ENCODE results near the gene NDUFV1.
A peak's percentile ranks its signal among the peaks of the same experiment; 100 is the strongest.
"Not testable (repeated sequence)": the region's sequence is repeated elsewhere in the genome, so short reads cannot be mapped to it uniquely, and the experiment has no call there.

NDUFV1 gene

DNA sequence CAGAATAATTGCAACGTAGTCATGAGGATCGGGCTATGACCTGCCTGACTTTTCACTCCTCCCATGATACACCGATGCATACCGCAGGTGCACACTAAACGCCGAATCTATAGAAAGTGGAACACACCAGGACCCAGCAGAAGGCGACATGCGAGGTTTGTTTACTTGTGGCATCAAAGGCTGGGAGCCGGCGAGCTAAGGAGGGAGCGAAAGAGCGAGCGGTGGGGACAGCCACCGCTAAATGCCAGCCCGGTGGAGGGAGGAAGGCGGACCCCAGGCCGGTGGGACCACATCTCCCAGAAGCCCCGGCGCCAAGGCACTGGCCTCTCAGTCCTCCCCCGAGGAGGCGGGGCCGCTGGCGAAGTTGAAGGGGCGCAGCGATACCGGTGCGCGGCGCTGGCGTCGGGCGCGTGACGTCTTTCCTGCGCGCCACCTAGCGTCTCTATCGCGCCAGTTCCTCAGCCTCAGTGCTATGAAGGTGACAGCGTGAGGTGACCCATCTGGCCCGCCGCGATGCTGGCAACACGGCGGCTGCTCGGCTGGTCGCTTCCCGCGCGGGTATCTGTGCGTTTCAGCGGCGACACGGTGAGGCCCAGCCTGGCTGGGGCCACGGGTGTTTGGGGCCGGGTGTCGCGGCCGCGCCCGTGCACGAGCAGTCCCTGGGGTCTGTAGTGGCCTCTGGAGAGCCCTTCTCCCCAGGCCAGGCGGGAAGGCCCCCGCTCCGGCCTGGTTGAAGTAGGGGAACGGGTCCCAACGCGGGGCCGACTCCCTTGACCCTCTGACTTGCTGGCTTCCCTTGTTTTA, at the start of gene NDUFV1:
TSS of gene NDUFV1 (plus strand) at position 445 of the 804 bp plus-strand sequence. CDS start at position 514, 69 bp downstream.
- H3K4me3 ChIP-seq (ENCODE audit: low read depth in 1 of 5, low read length in 5 of 5), result peak within 1 kb of the TSS; percentile 86 to 99 (median 93)
- H3K27ac ChIP-seq (ENCODE audit: low read depth, low read length), result peak within 1 kb of the TSS; percentile 72
- H3K9ac ChIP-seq (ENCODE audit: low read length in 5 of 5), result peak within 1 kb of the TSS; percentile 84 to 97 (median 93)
- peaks cover 0 to 31% (median 30%) of the 10 kb centered on the region in 5 donors for H3K36me3 ChIP-seq (ENCODE audit: control insufficient read depth in 5 of 5, insufficient read depth in 5 of 5, low read length in 5 of 5)
- H3K27me3 ChIP-seq (ENCODE audit: control insufficient read depth in 5 of 5, insufficient read depth in 4 of 5, low read length in 5 of 5), result peaks cover 0 to 3% (median 0%) of the 10 kb centered on the region in 5 donors
- H3K4me1 ChIP-seq (ENCODE audit: control insufficient read depth in 5 of 5, insufficient read depth in 5 of 5, low read length in 5 of 5), result peaks cover 4 to 22% (median 21%) of the 10 kb centered on the region in 5 donors
- H3K9me3 ChIP-seq (ENCODE audit: control insufficient read depth in 5 of 5, low read length in 5 of 5), result no peaks in the 10 kb centered on the region

DNA sequence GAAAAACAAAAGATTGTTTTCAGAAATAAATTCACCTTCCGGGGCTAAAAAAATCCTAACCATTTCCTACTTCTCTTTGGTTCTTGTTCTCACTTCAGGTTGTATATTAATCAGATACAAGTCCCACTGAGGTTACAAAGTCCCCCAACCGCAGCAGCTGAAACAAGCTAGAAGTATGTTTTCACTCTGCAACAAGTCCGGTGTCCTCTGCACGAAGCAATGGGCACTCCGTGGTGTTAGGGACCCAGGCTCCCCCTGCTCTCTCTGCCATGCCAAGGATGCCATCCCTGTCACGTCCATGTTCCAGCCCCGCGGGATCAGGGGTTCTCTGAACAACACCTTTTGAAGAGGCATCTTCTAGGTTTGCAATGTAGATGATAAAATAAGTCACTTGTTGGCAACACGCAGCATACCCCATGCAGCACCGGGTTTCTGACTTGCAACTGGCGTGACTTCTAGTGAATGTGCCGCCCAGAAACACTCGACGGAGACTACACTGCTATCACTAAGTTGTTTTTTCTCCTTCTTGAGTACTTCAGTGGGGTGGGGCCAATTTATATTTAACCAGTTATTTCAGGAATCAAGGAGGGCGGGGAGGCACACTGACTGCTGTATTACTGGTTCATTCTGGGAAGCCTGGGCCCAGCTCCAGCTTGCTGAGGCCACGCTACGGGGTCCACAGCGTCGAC, 48.5 kb upstream of the NDUFV1 start:
- Histone ChIP-seq H3K4me1 (ENCODE audit: control insufficient read depth in 5 of 5, insufficient read depth in 5 of 5, low read length in 5 of 5) (peaks cover 0 to under 1% (median 0%) of the 10 kb centered on the region in 5 donors), H3K9me3 (ENCODE audit: control insufficient read depth in 5 of 5, low read length in 5 of 5) (no peaks in the 10 kb centered on the region), H3K36me3 (ENCODE audit: control insufficient read depth in 5 of 5, insufficient read depth in 5 of 5, low read length in 5 of 5) (no peaks in the 10 kb centered on the region), H3K4me3 (ENCODE audit: low read depth in 1 of 5, low read length in 5 of 5) (no peak overlapping the region), H3K27ac (ENCODE audit: low read depth, low read length) (no peak overlapping the region), H3K9ac (ENCODE audit: low read length in 5 of 5) (no peak overlapping the region), H3K27me3 (ENCODE audit: control insufficient read depth in 5 of 5, insufficient read depth in 4 of 5, low read length in 5 of 5) (peaks cover 0 to 11% (median 4%) of the 10 kb centered on the region in 5 donors)

DNA sequence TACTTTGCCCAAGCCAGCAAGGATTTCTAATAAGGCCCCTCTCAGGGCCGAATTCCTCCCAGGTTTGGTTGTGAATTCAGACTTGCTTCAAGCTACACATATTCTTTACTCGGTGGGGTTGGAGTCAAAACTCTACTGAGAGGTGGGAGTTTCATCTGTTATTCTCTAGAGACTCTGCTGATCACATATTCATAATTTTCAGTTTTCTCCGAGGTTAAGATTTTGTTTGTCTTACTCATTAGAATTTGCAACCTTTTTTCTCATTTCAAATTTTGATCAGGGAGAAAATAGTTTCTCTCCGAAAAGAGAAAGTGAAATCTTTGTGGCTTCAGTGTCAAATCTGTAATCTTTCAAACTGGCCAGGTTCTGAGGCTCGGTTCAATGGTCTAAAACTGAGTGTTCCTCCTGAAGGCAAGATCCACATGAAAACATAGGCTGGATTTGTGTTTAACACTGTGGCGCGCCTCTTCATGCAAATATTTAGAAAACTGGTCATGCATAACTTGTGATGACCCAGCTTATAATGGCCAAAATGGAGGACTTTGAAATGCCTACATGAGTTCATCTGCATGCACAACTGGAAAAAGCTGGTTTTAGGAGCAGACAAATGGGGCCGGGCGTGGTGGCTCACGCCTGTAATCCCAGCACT, 44.6 kb upstream of the NDUFV1 start:
- Histone ChIP-seq H3K27ac (ENCODE audit: low read depth, low read length) (no peak overlapping the region), H3K4me3 (ENCODE audit: low read depth in 1 of 5, low read length in 5 of 5) (no peak overlapping the region), H3K9ac (ENCODE audit: low read length in 5 of 5) (no peak overlapping the region), H3K4me1 (ENCODE audit: control insufficient read depth in 5 of 5, insufficient read depth in 5 of 5, low read length in 5 of 5) (peaks cover 0 to 9% (median 0%) of the 10 kb centered on the region in 5 donors), H3K9me3 (ENCODE audit: control insufficient read depth in 5 of 5, low read length in 5 of 5) (no peaks in the 10 kb centered on the region), H3K27me3 (ENCODE audit: control insufficient read depth in 5 of 5, insufficient read depth in 4 of 5, low read length in 5 of 5) (peaks cover 0 to 11% (median 4%) of the 10 kb centered on the region in 5 donors), H3K36me3 (ENCODE audit: control insufficient read depth in 5 of 5, insufficient read depth in 5 of 5, low read length in 5 of 5) (no peaks in the 10 kb centered on the region)

DNA sequence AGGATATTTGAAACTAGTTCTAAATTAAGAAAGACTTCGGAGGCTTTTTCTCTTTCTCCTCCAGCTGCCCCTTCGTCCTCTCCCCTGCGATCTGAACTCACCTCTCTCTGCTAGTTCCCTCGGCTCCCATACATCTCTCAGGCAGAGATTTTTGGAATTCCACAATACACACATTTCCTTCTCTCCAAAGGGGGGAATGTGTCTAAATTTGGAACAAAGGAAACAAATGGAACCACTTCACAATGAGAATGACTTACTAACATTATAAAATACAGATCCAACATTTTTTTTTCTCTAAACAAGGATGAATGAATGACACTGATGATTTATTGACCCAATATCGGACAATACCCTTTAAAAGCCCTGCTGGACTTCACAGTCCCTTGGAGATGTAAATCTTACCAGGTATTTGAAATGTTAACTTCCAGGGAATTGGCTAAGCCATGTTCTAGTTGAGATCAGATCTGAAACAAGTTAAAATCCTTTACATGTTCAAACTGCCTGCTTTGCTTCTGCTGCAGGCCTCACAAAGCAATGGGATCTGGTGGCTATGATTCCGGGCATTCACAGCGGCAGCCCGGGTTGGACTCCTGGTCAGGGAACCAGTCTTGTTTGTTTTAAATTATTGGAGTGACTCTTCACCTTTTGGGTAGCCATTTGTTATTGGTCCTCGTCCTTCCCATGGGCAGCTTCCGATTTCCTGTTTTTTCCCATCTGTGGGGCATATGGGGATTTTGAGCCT, 43.6 kb upstream of the NDUFV1 start:
- H3K27ac ChIP-seq (ENCODE audit: low read depth, low read length), result peak overlapping the region; percentile 30

DNA sequence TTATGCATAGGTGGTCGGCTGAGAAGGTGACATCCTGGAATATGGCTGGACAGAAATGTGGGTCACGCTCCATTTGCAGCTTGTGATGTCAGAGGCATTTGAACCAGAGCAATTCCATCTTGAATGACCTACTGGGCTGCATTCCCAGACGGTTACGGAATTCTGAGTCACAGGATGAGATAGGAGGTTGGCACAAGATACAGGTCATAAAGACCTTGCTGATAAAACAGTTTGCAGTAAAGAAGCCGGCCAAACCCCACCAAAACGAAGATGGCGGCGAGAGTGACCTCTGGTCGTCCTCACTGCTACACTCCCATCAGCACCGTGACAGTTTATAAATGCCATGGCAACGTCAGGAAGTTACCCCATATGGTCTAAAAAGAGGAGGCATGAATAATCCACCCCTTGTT, 43.0 kb upstream of the NDUFV1 start:
- not testable (repeated sequence) for H3K4me1 ChIP-seq (ENCODE audit: control insufficient read depth in 5 of 5, insufficient read depth in 5 of 5, low read length in 5 of 5); H3K4me3 ChIP-seq (ENCODE audit: low read depth in 1 of 5, low read length in 5 of 5); H3K9ac ChIP-seq (ENCODE audit: low read length in 5 of 5); H3K27me3 ChIP-seq (ENCODE audit: control insufficient read depth in 5 of 5, insufficient read depth in 4 of 5, low read length in 5 of 5); H3K9me3 ChIP-seq (ENCODE audit: control insufficient read depth in 5 of 5, low read length in 5 of 5); H3K36me3 ChIP-seq (ENCODE audit: control insufficient read depth in 5 of 5, insufficient read depth in 5 of 5, low read length in 5 of 5)
- peak overlapping the region; percentile 30 for H3K27ac ChIP-seq (ENCODE audit: low read depth, low read length)

More for the DNA sequence above, 43.6 kb upstream of the NDUFV1 start:
- Histone ChIP-seq H3K9me3 (ENCODE audit: control insufficient read depth in 5 of 5, low read length in 5 of 5) (no peaks in the 10 kb centered on the region), H3K9ac (ENCODE audit: low read length in 5 of 5) (no peak overlapping the region), H3K4me1 (ENCODE audit: control insufficient read depth in 5 of 5, insufficient read depth in 5 of 5, low read length in 5 of 5) (peaks cover 0 to 9% (median 0%) of the 10 kb centered on the region in 5 donors), H3K4me3 (ENCODE audit: low read depth in 1 of 5, low read length in 5 of 5) (no peak overlapping the region), H3K27me3 (ENCODE audit: control insufficient read depth in 5 of 5, insufficient read depth in 4 of 5, low read length in 5 of 5) (peaks cover 0 to 10% (median 2%) of the 10 kb centered on the region in 5 donors), H3K36me3 (ENCODE audit: control insufficient read depth in 5 of 5, insufficient read depth in 5 of 5, low read length in 5 of 5) (no peaks in the 10 kb centered on the region)

DNA sequence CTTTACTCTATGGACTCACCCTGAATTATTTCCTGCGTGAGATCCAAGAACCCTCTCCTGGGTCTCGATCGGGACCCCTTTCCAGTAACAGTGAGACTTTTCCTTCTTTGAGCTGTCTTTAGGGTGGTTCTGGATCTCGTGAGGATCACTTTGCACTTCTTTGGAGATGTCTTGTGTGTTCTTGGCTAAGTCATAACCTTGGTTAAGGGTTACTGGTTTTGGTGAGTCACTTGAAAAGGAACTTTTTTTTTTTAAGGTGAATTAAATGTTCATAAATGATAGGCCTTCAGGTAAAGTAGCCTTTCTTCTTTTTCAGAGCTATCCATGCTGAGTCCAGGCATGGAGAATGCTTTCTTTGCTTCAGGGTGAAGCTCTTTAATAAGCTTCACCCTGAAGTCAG, 42.5 kb upstream of the NDUFV1 start:
- Histone ChIP-seq H3K9me3 (ENCODE audit: control insufficient read depth in 5 of 5, low read length in 5 of 5) (no peaks in the 10 kb centered on the region), H3K4me3 (ENCODE audit: low read depth in 1 of 5, low read length in 5 of 5) (no peak overlapping the region), H3K9ac (ENCODE audit: low read length in 5 of 5) (no peak overlapping the region), H3K27ac (ENCODE audit: low read depth, low read length) (no peak overlapping the region), H3K4me1 (ENCODE audit: control insufficient read depth in 5 of 5, insufficient read depth in 5 of 5, low read length in 5 of 5) (peaks cover 0 to 9% (median 0%) of the 10 kb centered on the region in 5 donors), H3K27me3 (ENCODE audit: control insufficient read depth in 5 of 5, insufficient read depth in 4 of 5, low read length in 5 of 5) (peaks cover 0 to 2% (median 0%) of the 10 kb centered on the region in 5 donors), H3K36me3 (ENCODE audit: control insufficient read depth in 5 of 5, insufficient read depth in 5 of 5, low read length in 5 of 5) (no peaks in the 10 kb centered on the region)

DNA sequence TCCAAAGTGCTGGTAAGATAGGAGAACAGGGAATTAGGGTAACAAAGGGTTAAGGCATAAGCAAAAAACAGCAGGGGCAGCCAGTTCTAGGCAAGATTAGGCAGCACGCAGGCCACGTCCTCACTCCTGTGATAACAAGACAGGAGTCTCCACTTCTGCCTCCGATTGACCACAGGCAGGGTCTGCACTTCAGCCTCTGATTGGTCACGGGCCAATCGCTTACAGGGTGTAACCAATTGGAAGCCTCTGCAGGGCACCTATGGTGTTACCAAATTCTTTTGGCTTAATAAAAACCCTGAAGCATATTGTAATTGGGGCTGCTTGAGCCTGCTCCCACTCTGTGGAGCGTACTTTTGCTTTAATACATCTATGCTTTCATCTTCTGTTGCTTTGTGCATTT, 35.3 kb upstream of the NDUFV1 start:
- Histone ChIP-seq H3K27me3 (ENCODE audit: control insufficient read depth in 5 of 5, insufficient read depth in 4 of 5, low read length in 5 of 5) (peaks cover 0 to 10% (median 6%) of the 10 kb centered on the region in 5 donors), H3K36me3 (ENCODE audit: control insufficient read depth in 5 of 5, insufficient read depth in 5 of 5, low read length in 5 of 5) (no peaks in the 10 kb centered on the region), H3K9ac (ENCODE audit: low read length in 5 of 5) (no peak overlapping the region), H3K4me3 (ENCODE audit: low read depth in 1 of 5, low read length in 5 of 5) (no peak overlapping the region), H3K27ac (ENCODE audit: low read depth, low read length) (no peak overlapping the region), H3K9me3 (ENCODE audit: control insufficient read depth in 5 of 5, low read length in 5 of 5) (no peaks in the 10 kb centered on the region), H3K4me1 (ENCODE audit: control insufficient read depth in 5 of 5, insufficient read depth in 5 of 5, low read length in 5 of 5) (no peaks in the 10 kb centered on the region)

DNA sequence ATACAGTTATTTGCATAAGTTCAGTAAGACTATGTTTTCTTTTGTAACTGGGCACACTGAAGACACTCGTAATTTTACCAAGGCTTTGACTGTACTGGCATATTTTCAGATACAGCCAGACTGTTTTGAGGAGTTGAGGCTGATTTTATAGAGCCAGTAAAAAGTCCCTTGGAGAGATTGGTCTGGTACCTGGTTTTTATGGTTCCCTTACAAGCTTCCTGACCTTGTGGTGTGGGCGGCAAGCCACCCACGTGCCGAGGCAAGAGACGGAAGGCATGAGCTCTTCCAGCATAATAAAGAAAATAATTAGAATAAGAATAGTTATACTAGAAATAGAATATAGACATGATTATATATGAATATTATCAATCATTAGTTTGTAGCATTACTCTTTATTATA, 34.4 kb upstream of the NDUFV1 start:
- Histone ChIP-seq H3K9ac (ENCODE audit: low read length in 5 of 5) (no peak overlapping the region), H3K4me3 (ENCODE audit: low read depth in 1 of 5, low read length in 5 of 5) (no peak overlapping the region), H3K9me3 (ENCODE audit: control insufficient read depth in 5 of 5, low read length in 5 of 5) (no peaks in the 10 kb centered on the region), H3K27ac (ENCODE audit: low read depth, low read length) (no peak overlapping the region), H3K4me1 (ENCODE audit: control insufficient read depth in 5 of 5, insufficient read depth in 5 of 5, low read length in 5 of 5) (no peaks in the 10 kb centered on the region), H3K36me3 (ENCODE audit: control insufficient read depth in 5 of 5, insufficient read depth in 5 of 5, low read length in 5 of 5) (no peaks in the 10 kb centered on the region), H3K27me3 (ENCODE audit: control insufficient read depth in 5 of 5, insufficient read depth in 4 of 5, low read length in 5 of 5) (peaks cover 0 to 10% (median 6%) of the 10 kb centered on the region in 5 donors)

DNA sequence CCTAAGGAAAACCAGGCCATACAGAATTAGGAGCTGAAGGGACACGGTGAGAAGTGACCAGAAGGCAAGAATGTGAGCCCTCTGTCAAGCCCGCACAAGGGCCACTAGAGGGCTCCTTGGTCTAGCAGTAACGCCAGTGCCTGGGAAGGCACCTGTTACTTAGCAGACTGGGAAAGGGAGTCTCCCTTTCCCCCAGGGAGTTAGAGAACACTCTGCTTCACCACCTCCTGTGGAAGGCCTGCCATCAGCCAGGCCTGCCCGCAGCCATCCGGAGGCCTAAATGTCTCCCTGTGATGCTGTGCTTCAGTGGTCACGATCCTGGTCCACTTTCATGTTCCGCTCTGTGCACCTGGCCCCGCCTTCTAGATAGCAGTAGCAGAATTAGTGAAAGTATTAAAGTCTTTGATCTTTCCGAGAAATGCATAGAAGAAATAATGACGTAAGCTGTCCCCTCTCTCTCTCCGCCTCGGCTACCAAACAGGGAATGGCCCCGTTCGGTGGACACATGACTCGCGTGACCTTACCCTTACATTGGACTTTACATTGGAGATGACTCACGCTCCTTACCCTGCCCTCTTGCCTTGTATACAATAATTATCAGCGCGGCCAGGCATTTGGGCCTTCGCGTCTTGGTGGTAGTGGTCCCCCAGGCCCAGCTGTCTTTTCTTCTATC, 33.9 kb upstream of the NDUFV1 start:
- Histone ChIP-seq H3K4me3 (ENCODE audit: low read depth in 1 of 5, low read length in 5 of 5) (no peak overlapping the region), H3K4me1 (ENCODE audit: control insufficient read depth in 5 of 5, insufficient read depth in 5 of 5, low read length in 5 of 5) (no peaks in the 10 kb centered on the region), H3K9ac (ENCODE audit: low read length in 5 of 5) (no peak overlapping the region), H3K36me3 (ENCODE audit: control insufficient read depth in 5 of 5, insufficient read depth in 5 of 5, low read length in 5 of 5) (no peaks in the 10 kb centered on the region), H3K27me3 (ENCODE audit: control insufficient read depth in 5 of 5, insufficient read depth in 4 of 5, low read length in 5 of 5) (peaks cover 0 to 15% (median 6%) of the 10 kb centered on the region in 5 donors), H3K9me3 (ENCODE audit: control insufficient read depth in 5 of 5, low read length in 5 of 5) (no peaks in the 10 kb centered on the region), H3K27ac (ENCODE audit: low read depth, low read length) (no peak overlapping the region)

Data from subcutaneous abdominal adipose tissue (tissue), 5 donors.